ENCODE results near the gene SORT1. TPM values are rescaled to one million over a fixed set of nuclear protein-coding genes. Genes with fewer than 3 reads are reported as not detected.

Gene SORT1
- polyA plus RNA-seq, 3 donors: 21.3 to 41.1 (median 35.3) TPM

- Mint-ChIP-seq H3K36me3 (peaks cover 32 to 44% of the 10 kb centered on the region in 2 donors), H3K27me3 (ENCODE audit: low read depth in 3 of 3) (no peaks in the 10 kb centered on the region), H3K4me3 (no peak overlapping the region), H3K9me3 (no peaks in the 10 kb centered on the region), H3K4me1 (peaks cover 53% of the 10 kb centered on the region), H3K27ac (no peak overlapping the region)
- Histone ChIP-seq H2AFZ (ENCODE audit: insufficient read depth, low read depth, low read length, poor library complexity, severe bottlenecking) (no peak overlapping the region), H3K27ac (ENCODE audit: low read depth in 1 of 2, low read length in 2 of 2) (no peak overlapping the region), H3K36me3 (replicated peaks in 1 of 2; ENCODE audit: control insufficient read depth in 1 of 2, insufficient read depth in 2 of 2, low read length in 2 of 2) (peaks cover 19 to 46% of the 10 kb centered on the region in 2 donors), H3K9ac (ENCODE audit: insufficient read depth, low read length, poor library complexity, severe bottlenecking) (no peak overlapping the region), H3K9me3 (replicated peaks in 1 of 2; ENCODE audit: control insufficient read depth in 1 of 2, insufficient read depth in 1 of 2, low read length in 2 of 2) (no peaks in the 10 kb centered on the region), H3K79me2 (ENCODE audit: insufficient read depth, low read length) (peaks cover 45% of the 10 kb centered on the region), H3K4me1 (ENCODE audit: control insufficient read depth in 1 of 2, insufficient read depth in 2 of 2, low read length in 2 of 2) (peaks cover 49 to 55% of the 10 kb centered on the region in 2 donors), H3K27me3 (ENCODE audit: control insufficient read depth in 2 of 2, insufficient read depth in 2 of 2, low read length in 2 of 2) (no peaks in the 10 kb centered on the region), H3K4me3 (replicated peaks in 1 of 3; ENCODE audit: low read depth in 2 of 3, low read length in 3 of 3) (no peak overlapping the region), H3K4me2 (replicated peaks; ENCODE audit: extremely low read depth, low read length, poor library complexity, severe bottlenecking) (no peak overlapping the region), H4K20me1 (ENCODE audit: insufficient read depth, low read length) (peaks cover 31% of the 10 kb centered on the region)
- TF ChIP-seq CTCF (IDR thresholded peaks at IDR 0.05): no peak
- intact Hi-C loops (cut with micrococcal nuclease): no loop called here
- 100% methylated on average over 1 of the region's 3 CpGs for WGBS (ENCODE audit: insufficient coverage)
- DNase-seq: no peak
These were observed 30.1 kb downstream of the SORT1 start for GRCh38 chr1:109367626-109368025.

GRCh38 chr1:109365642-109366204 is 32.0 kb downstream of the SORT1 start:
- H3K4me1 ChIP-seq (ENCODE audit: control insufficient read depth in 1 of 2, insufficient read depth in 2 of 2, low read length in 2 of 2): peaks cover 42 to 50% of the 10 kb centered on the region in 2 donors
- DNase-seq: no peak
- intact Hi-C loops (cut with micrococcal nuclease): no loop called here
- H3K4me3 ChIP-seq (replicated peaks in 1 of 3; ENCODE audit: low read depth in 2 of 3, low read length in 3 of 3): no peak overlapping the region
- no peaks in the 10 kb centered on the region for H3K9me3 ChIP-seq (replicated peaks in 1 of 2; ENCODE audit: control insufficient read depth in 1 of 2, insufficient read depth in 1 of 2, low read length in 2 of 2)
- H3K36me3 Mint-ChIP-seq: peaks cover 32 to 44% of the 10 kb centered on the region in 2 donors
- H2AFZ ChIP-seq (ENCODE audit: insufficient read depth, low read depth, low read length, poor library complexity, severe bottlenecking): no peak overlapping the region
- no peaks in the 10 kb centered on the region for H3K27me3 ChIP-seq (ENCODE audit: control insufficient read depth in 2 of 2, insufficient read depth in 2 of 2, low read length in 2 of 2)
- H3K4me3 Mint-ChIP-seq: no peak overlapping the region
- no peak overlapping the region for H3K27ac ChIP-seq (ENCODE audit: low read depth in 1 of 2, low read length in 2 of 2)
- H3K9ac ChIP-seq (ENCODE audit: insufficient read depth, low read length, poor library complexity, severe bottlenecking): no peak overlapping the region
- peaks cover 22% of the 10 kb centered on the region for H4K20me1 ChIP-seq (ENCODE audit: insufficient read depth, low read length)
- H3K4me2 ChIP-seq (replicated peaks; ENCODE audit: extremely low read depth, low read length, poor library complexity, severe bottlenecking): no peak overlapping the region
- WGBS (ENCODE audit: insufficient coverage): no CpG with 5 or more reads among the region's 2 CpGs
- no peak for TF ChIP-seq CTCF (IDR thresholded peaks at IDR 0.05)
- H3K27ac Mint-ChIP-seq: no peak overlapping the region
- H3K4me1 Mint-ChIP-seq: peaks cover 48% of the 10 kb centered on the region
- no peaks in the 10 kb centered on the region for H3K27me3 Mint-ChIP-seq (ENCODE audit: low read depth in 3 of 3)
- no peaks in the 10 kb centered on the region for H3K9me3 Mint-ChIP-seq
- H3K36me3 ChIP-seq (replicated peaks in 1 of 2; ENCODE audit: control insufficient read depth in 1 of 2, insufficient read depth in 2 of 2, low read length in 2 of 2): peaks cover 19 to 46% of the 10 kb centered on the region in 2 donors
- peaks cover 31% of the 10 kb centered on the region for H3K79me2 ChIP-seq (ENCODE audit: insufficient read depth, low read length)
